GM12891 (cell line): ENCODE measurements around the gene KIF18A.

Experiments
- DNase-seq: peaks from one replicate; pipeline ENCODE4 v3.0.0; 2011; ENCODE audit warnings: low spot score; ENCODE audit not compliant: insufficient read length
- FAIRE-seq: peaks from 2 replicates; lab custom pipeline; 2011; peaks lifted over from hg19 to GRCh38; lab: Jason Lieb, UNC
- PAX5 ChIP-seq: IDR thresholded peaks from 2 replicates; pipeline ENCODE4 v1.6.1; 2011; ENCODE audit warnings: low read length, moderate library complexity, mild to moderate bottlenecking; ENCODE audit not compliant: insufficient read depth, severe bottlenecking
- POLR2A ChIP-seq: IDR thresholded peaks from 2 replicates; pipeline ENCODE4 v1.6.1; 2011; ENCODE audit warnings: low read depth, low read length, control low read depth
- POLR2AphosphoS5 ChIP-seq: IDR thresholded peaks from 2 replicates; pipeline ENCODE4 v1.6.1; 2011; ENCODE audit warnings: low read depth, low read length, control low read depth
- POU2F2 ChIP-seq: IDR thresholded peaks from 2 replicates; pipeline ENCODE4 v1.6.1; 2011; ENCODE audit warnings: low read depth, mild to moderate bottlenecking, control low read depth, low read length, moderate library complexity
- SPI1 ChIP-seq: IDR thresholded peaks from 2 replicates; pipeline ENCODE4 v1.6.1; 2011; ENCODE audit warnings: low read depth, low read length, control low read depth
- TAF1 ChIP-seq: IDR thresholded peaks from 2 replicates; pipeline ENCODE4 v1.6.1; 2011; ENCODE audit warnings: low read depth, low read length, control low read depth

KIF18A gene

GRCh38 chr11:28049338-28050216, 58.4 kb downstream of the KIF18A start:
- DNase-seq (no peak), FAIRE-seq (no peak)
- TF ChIP-seq POLR2AphosphoS5 (no peak), SPI1 (no peak), TAF1 (no peak), POU2F2 (no peak), PAX5 (no peak), POLR2A (no peak)

GRCh38 chr11:28048812-28049211, 59.1 kb downstream of the KIF18A start:
- DNase-seq (no peak), FAIRE-seq (no peak)
- TF ChIP-seq PAX5 (no peak), TAF1 (no peak), POU2F2 (no peak), POLR2A (no peak), SPI1 (no peak), POLR2AphosphoS5 (no peak)

GRCh38 chr11:28043930-28044709, 63.8 kb downstream of the KIF18A start:
- TF ChIP-seq POLR2A: no peak
- FAIRE-seq (no peak), DNase-seq (no peak)

GRCh38 chr11:28040384-28040783, 67.6 kb downstream of the KIF18A start:
- TF ChIP-seq SPI1: no peak
- TF ChIP-seq PAX5: no peak
- TF ChIP-seq POLR2AphosphoS5: no peak
- TF ChIP-seq POLR2A: no peak
- TF ChIP-seq TAF1: no peak
- no peak for TF ChIP-seq POU2F2
- no peak for DNase-seq
- no peak for FAIRE-seq

- no peak for FAIRE-seq
Observed at GRCh38 chr11:28038775-28039174, 69.2 kb downstream of the KIF18A start.

GRCh38 chr11:28026634-28027290, 81.2 kb downstream of the KIF18A start:
- FAIRE-seq (no peak), DNase-seq (no peak)
- TF ChIP-seq POLR2A (no peak), POU2F2 (no peak), TAF1 (no peak), PAX5 (no peak), POLR2AphosphoS5 (no peak)

More at GRCh38 chr11:28038775-28039174, 69.2 kb downstream of the KIF18A start:
- DNase-seq: no peak
- no peak for TF ChIP-seq SPI1
- TF ChIP-seq PAX5: no peak
- TF ChIP-seq TAF1: no peak
- no peak for TF ChIP-seq POLR2AphosphoS5

GRCh38 chr11:28017816-28018215, 90.1 kb downstream of the KIF18A start:
- TF ChIP-seq POLR2AphosphoS5: no peak
- TF ChIP-seq POLR2A: no peak
- TF ChIP-seq POU2F2: no peak
- TF ChIP-seq PAX5: no peak
- TF ChIP-seq TAF1: no peak
- no peak for TF ChIP-seq SPI1
- no peak for DNase-seq
- FAIRE-seq: peak; percentile 84

- no peak for DNase-seq
- TF ChIP-seq POLR2A (no peak), POLR2AphosphoS5 (no peak), PAX5 (no peak), POU2F2 (no peak), TAF1 (no peak), SPI1 (no peak)
- FAIRE-seq: no peak
Observed at GRCh38 chr11:28011813-28012212, 96.1 kb downstream of the KIF18A start.

- FAIRE-seq: no peak
- TF ChIP-seq TAF1 (no peak), POU2F2 (no peak), SPI1 (no peak), POLR2AphosphoS5 (no peak), PAX5 (no peak), POLR2A (no peak)
- DNase-seq: no peak
Observed at GRCh38 chr11:28009996-28010395, 98.0 kb downstream of the KIF18A start.

- DNase-seq (no peak), FAIRE-seq (no peak)
- no peak for TF ChIP-seq POU2F2
- no peak for TF ChIP-seq POLR2A
- no peak for TF ChIP-seq PAX5
- TF ChIP-seq TAF1: no peak
- TF ChIP-seq POLR2AphosphoS5: no peak
- TF ChIP-seq SPI1: no peak
Observed at GRCh38 chr11:28009388-28009787, 98.6 kb downstream of the KIF18A start.
